Activated naive CD8-positive, alpha-beta T cell treated with anti-CD3 and anti-CD28 coated beads, Interleukin-2, amount 10 ng/mL, durations not matched to agents 7 days and 5 days (primary cell): ENCODE results near the gene STXBP4. TPM values are rescaled to one million over a fixed set of nuclear protein-coding genes. Genes with fewer than 3 reads are reported as not detected.
"Not testable (repeated sequence)": the region's sequence is repeated elsewhere in the genome, so short reads cannot be mapped to it uniquely, and the experiment has no call there.

Experiments
- ATAC-seq: fragments of 150-1000 bp; cut with Tn5 transposase; one replicate; pipeline ENCODE4 v1.10.0; 2021; ENCODE audit warnings: low read depth, moderate library complexity
- POLR2A ChIA-PET: fragments of 350-600 bp; sonication (Branson Sonifier 250); formaldehyde crosslinking; loops from one replicate; lab custom pipeline; 2021; ENCODE audit warnings: antibody characterized with exemption; lab: Charles Lee
- DNase-seq: peaks from one replicate; pipeline ENCODE4 v3.0.0; 2021
- H3K27ac Mint-ChIP-seq: one replicate; pipeline ENCODE4 v1.8.0; 2022; ENCODE audit warnings: mild to moderate bottlenecking, mixed read lengths
- H3K27me3 Mint-ChIP-seq: one replicate; pipeline ENCODE4 v1.8.0; 2022; ENCODE audit warnings: mild to moderate bottlenecking, moderate library complexity, mixed read lengths
- H3K36me3 Mint-ChIP-seq: one replicate; pipeline ENCODE4 v1.8.0; 2021; ENCODE audit warnings: mild to moderate bottlenecking, mixed read lengths
- H3K4me1 Mint-ChIP-seq: one replicate; pipeline ENCODE4 v1.8.0; 2021; ENCODE audit warnings: mixed read lengths
- H3K4me3 Mint-ChIP-seq: one replicate; pipeline ENCODE4 v1.8.0; 2022; ENCODE audit warnings: mild to moderate bottlenecking, moderate library complexity, mixed read lengths
- H3K9me3 Mint-ChIP-seq: one replicate; pipeline ENCODE4 v1.8.0; 2021; ENCODE audit warnings: mixed read lengths
- total RNA-seq, 2 experiments: library from RNA; stranded (reverse); gene quantifications; one replicate each; pipeline ENCODE4 v1.2.3, GENCODE V29; 2021

STXBP4 gene
- total RNA-seq, 2 experiments from 2014 or later = 7.9 to 8.0 TPM

- POLR2A ChIA-PET = no interaction called here
- Mint-ChIP-seq H3K9me3 (no peaks in the 10 kb centered on the region), H3K4me3 (no peak overlapping the region), H3K4me1 (peaks cover 4% of the 10 kb centered on the region), H3K36me3 (no peaks in the 10 kb centered on the region), H3K27me3 (no peaks in the 10 kb centered on the region), H3K27ac (no peak overlapping the region)
- ATAC-seq (no peak), DNase-seq (no peak)
Measured at GRCh38 chr17:55069983-55070529, 101.5 kb downstream of the STXBP4 start.

DNA sequence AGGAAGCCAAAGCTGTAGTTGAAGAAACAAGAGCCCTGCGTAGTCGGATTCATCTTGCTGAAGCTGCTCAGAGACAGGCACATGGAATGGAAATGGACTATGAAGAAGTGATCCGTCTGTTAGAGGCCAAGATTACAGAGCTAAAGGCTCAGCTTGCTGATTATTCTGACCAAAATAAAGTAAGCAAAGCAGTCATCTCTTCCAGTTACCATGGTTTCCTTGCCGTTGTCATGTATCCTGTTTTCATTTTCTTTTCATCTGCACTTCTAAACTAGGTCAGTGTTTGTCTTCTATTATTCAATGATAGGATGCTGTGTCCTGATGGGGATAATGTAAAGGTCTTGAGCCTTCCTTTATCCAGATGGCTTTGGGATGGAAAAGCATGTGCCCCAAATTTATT is 104.3 kb downstream of the STXBP4 start:
- Mint-ChIP-seq H3K9me3 (no peaks in the 10 kb centered on the region), H3K27ac (no peak overlapping the region), H3K4me1 (peaks cover 4% of the 10 kb centered on the region), H3K36me3 (peaks cover 2% of the 10 kb centered on the region), H3K27me3 (no peaks in the 10 kb centered on the region), H3K4me3 (no peak overlapping the region)
- POLR2A ChIA-PET = no interaction called here
- ATAC-seq = no peak
- DNase-seq = no peak

DNA sequence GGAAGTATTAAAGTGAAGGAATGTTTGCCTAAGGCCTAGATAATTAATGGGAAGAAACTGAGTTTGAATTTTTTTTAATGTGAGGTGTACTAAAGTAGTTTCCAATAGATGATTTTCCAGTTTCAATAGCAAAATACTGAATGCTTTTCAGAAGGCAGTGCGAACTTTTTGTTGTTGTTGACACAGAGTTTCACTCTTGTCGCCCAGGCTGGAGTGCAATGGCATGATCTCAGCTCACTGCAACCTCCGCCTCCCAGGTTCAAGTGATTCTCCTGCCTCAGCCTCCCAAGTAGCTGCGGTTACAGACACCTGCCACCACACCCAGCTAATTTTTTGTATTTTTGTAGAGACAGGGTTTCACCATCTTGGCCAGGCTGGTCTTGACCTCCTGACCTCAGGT is 104.9 kb downstream of the STXBP4 start:
- H3K27ac Mint-ChIP-seq, H3K4me3 Mint-ChIP-seq, POLR2A ChIA-PET: not testable (repeated sequence)

GRCh38 chr17:55081559-55081958 is 113.0 kb downstream of the STXBP4 start:
- Mint-ChIP-seq H3K27ac (no peak overlapping the region), H3K4me1 (no peaks in the 10 kb centered on the region), H3K27me3 (no peaks in the 10 kb centered on the region), H3K36me3 (peaks cover 6% of the 10 kb centered on the region), H3K9me3 (no peaks in the 10 kb centered on the region), H3K4me3 (no peak overlapping the region)
- DNase-seq (no peak), ATAC-seq (no peak)
- POLR2A ChIA-PET = no interaction called here

More for the DNA sequence above, 104.9 kb downstream of the STXBP4 start:
- H3K9me3 Mint-ChIP-seq, H3K36me3 Mint-ChIP-seq, ATAC-seq, H3K4me1 Mint-ChIP-seq, H3K27me3 Mint-ChIP-seq, DNase-seq: not testable (repeated sequence)

- Mint-ChIP-seq H3K27me3 (no peaks in the 10 kb centered on the region), H3K4me1 (peaks cover 7% of the 10 kb centered on the region)
Measured at GRCh38 chr17:55086635-55087058, 118.1 kb downstream of the STXBP4 start.

GRCh38 chr17:55089256-55089655 is 120.7 kb downstream of the STXBP4 start:
- Mint-ChIP-seq H3K27me3 (no peaks in the 10 kb centered on the region), H3K4me1 (peaks cover 9% of the 10 kb centered on the region), H3K4me3 (no peak overlapping the region), H3K27ac (no peak overlapping the region), H3K36me3 (peaks cover 9% of the 10 kb centered on the region), H3K9me3 (no peaks in the 10 kb centered on the region)
- DNase-seq (no peak), ATAC-seq (no peak)
- POLR2A ChIA-PET = no interaction called here

More at GRCh38 chr17:55086635-55087058, 118.1 kb downstream of the STXBP4 start:
- no peak for DNase-seq
- no peak overlapping the region for H3K4me3 Mint-ChIP-seq
- H3K36me3 Mint-ChIP-seq = peaks cover 9% of the 10 kb centered on the region
- POLR2A ChIA-PET = no interaction called here
- H3K9me3 Mint-ChIP-seq = no peaks in the 10 kb centered on the region
- H3K27ac Mint-ChIP-seq = no peak overlapping the region
- ATAC-seq = no peak

GRCh38 chr17:55090079-55090492 is 121.5 kb downstream of the STXBP4 start:
- H3K36me3 Mint-ChIP-seq = peaks cover 9% of the 10 kb centered on the region
- H3K27me3 Mint-ChIP-seq = no peaks in the 10 kb centered on the region
- ATAC-seq = peak; percentile 84
- H3K4me3 Mint-ChIP-seq = no peak overlapping the region
- peaks cover 9% of the 10 kb centered on the region for H3K4me1 Mint-ChIP-seq
- POLR2A ChIA-PET = no interaction called here
- H3K27ac Mint-ChIP-seq = no peak overlapping the region
- no peaks in the 10 kb centered on the region for H3K9me3 Mint-ChIP-seq
- DNase-seq = no peak

- Mint-ChIP-seq H3K27ac (no peak overlapping the region), H3K27me3 (no peaks in the 10 kb centered on the region), H3K36me3 (peaks cover 7% of the 10 kb centered on the region), H3K4me1 (peaks cover 9% of the 10 kb centered on the region), H3K4me3 (no peak overlapping the region), H3K9me3 (no peaks in the 10 kb centered on the region)
- POLR2A ChIA-PET = no interaction called here
- no peak for DNase-seq
- ATAC-seq = no peak
Measured at GRCh38 chr17:55093353-55093752, 124.8 kb downstream of the STXBP4 start.

DNA sequence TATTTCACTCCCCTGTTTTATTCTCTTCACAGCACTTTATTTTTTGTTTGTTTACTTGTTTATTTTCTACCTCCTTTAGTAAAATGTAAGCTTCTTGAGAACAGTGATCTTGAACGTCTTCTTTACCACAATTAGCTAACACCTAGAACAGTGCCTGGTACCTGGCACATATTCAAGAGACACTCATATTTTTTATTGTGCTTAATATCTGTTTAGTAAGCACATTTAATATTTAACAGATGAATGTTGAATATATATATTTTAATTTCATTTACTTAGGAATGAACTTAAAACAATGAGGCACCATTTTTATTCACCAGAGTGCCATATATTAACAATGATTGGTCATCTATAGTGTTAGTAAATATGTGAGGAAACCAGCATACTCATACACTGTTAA is 130.2 kb downstream of the STXBP4 start:
- POLR2A ChIA-PET = no interaction called here
- Mint-ChIP-seq H3K4me1 (no peaks in the 10 kb centered on the region), H3K27ac (no peak overlapping the region), H3K36me3 (peaks cover 5% of the 10 kb centered on the region), H3K27me3 (no peaks in the 10 kb centered on the region), H3K9me3 (peaks cover 2% of the 10 kb centered on the region), H3K4me3 (no peak overlapping the region)
- DNase-seq (no peak), ATAC-seq (no peak)

GRCh38 chr17:55110521-55110920 is 142.0 kb downstream of the STXBP4 start:
- POLR2A ChIA-PET = no interaction called here
- peaks cover 6% of the 10 kb centered on the region for H3K36me3 Mint-ChIP-seq
- no peak for ATAC-seq
- no peak for DNase-seq
- no peak overlapping the region for H3K4me3 Mint-ChIP-seq
- H3K9me3 Mint-ChIP-seq = peaks cover 13% of the 10 kb centered on the region
- H3K4me1 Mint-ChIP-seq = no peaks in the 10 kb centered on the region
- H3K27me3 Mint-ChIP-seq = no peaks in the 10 kb centered on the region
- H3K27ac Mint-ChIP-seq = no peak overlapping the region

GRCh38 chr17:55114283-55114682 is 145.7 kb downstream of the STXBP4 start:
- ATAC-seq (no peak), DNase-seq (no peak)
- H3K4me3 Mint-ChIP-seq = no peak overlapping the region
- POLR2A ChIA-PET = no interaction called here
- H3K27me3 Mint-ChIP-seq = no peaks in the 10 kb centered on the region
- no peaks in the 10 kb centered on the region for H3K4me1 Mint-ChIP-seq
- no peaks in the 10 kb centered on the region for H3K36me3 Mint-ChIP-seq
- no peak overlapping the region for H3K27ac Mint-ChIP-seq
- H3K9me3 Mint-ChIP-seq = peaks cover 2% of the 10 kb centered on the region

- no peak overlapping the region for H3K27ac Mint-ChIP-seq
- POLR2A ChIA-PET = no interaction called here
- H3K27me3 Mint-ChIP-seq = no peaks in the 10 kb centered on the region
- no peaks in the 10 kb centered on the region for H3K9me3 Mint-ChIP-seq
- ATAC-seq = no peak
- no peak for DNase-seq
- H3K4me1 Mint-ChIP-seq = no peaks in the 10 kb centered on the region
- H3K4me3 Mint-ChIP-seq = no peak overlapping the region
- H3K36me3 Mint-ChIP-seq = no peaks in the 10 kb centered on the region
Measured at GRCh38 chr17:55116440-55116914, 147.9 kb downstream of the STXBP4 start.

DNA sequence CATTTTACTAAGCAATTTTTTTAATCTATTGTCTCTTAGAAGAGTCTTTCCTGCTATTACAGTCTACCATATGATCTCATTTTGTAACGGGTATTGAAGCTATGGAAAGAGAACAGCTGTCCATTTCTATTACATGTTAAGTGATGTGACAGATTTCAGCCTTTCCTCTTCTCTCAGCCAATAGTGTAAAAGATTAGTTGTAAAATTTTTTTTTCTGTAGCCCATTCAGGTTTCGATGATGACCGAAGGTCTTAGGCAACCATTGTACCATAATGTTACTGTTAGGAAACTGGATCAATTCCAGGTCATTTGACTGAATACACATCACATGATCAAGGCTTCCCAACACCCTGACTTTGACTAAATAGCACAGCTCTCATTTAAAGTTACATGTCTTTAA is 148.6 kb downstream of the STXBP4 start:
- POLR2A ChIA-PET = no interaction called here
- Mint-ChIP-seq H3K27ac (no peak overlapping the region), H3K9me3 (no peaks in the 10 kb centered on the region), H3K36me3 (no peaks in the 10 kb centered on the region), H3K4me3 (no peak overlapping the region), H3K4me1 (no peaks in the 10 kb centered on the region), H3K27me3 (no peaks in the 10 kb centered on the region)
- DNase-seq (no peak), ATAC-seq (no peak)

- ATAC-seq (no peak), DNase-seq (no peak)
- Mint-ChIP-seq H3K27ac (no peak overlapping the region), H3K4me3 (no peak overlapping the region), H3K4me1 (no peaks in the 10 kb centered on the region), H3K9me3 (no peaks in the 10 kb centered on the region), H3K36me3 (no peaks in the 10 kb centered on the region), H3K27me3 (no peaks in the 10 kb centered on the region)
- POLR2A ChIA-PET = no interaction called here
Measured at GRCh38 chr17:55120651-55121050, 152.1 kb downstream of the STXBP4 start.
